NK-92 treated with Interleukin-12 subunit alpha and Interleukin-12 subunit beta, amount 100 ng/mL, for 24 hours (cell line): ENCODE results near the gene NECTIN2.
"Not testable (repeated sequence)": the region's sequence is repeated elsewhere in the genome, so short reads cannot be mapped to it uniquely, and the experiment has no call there.

Experiments
- DNase-seq: peaks from one replicate; lab custom pipeline; 2025; lab: John Stamatoyannopoulos, UW

Gene NECTIN2

GRCh38 chr19:44817725-44818465 lies 28.2 kb upstream of the NECTIN2 start:
- DNase-seq, result no peak

DNA sequence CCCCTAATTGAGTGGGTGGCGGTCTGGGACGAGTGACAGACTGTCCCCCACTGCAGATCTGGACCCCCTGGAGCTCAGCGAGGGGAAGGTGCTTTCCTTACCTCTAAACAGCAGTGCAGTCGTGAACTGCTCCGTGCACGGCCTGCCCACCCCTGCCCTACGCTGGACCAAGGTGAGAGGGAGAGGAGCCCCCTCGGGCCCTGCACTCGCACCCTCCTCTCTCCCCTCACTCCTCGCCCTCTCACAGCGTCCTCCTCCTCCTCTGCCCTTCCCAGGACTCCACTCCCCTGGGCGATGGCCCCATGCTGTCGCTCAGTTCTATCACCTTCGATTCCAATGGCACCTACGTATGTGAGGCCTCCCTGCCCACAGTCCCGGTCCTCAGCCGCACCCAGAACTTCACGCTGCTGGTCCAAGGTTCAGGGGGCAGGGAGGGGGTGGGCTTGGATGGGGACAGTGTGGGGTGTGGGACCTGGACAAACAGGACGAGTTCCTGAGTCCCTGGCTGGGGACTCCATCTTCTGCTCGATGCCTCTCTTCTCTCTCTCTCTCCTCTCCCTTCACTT lies 27.5 kb upstream of the NECTIN2 start:
- DNase-seq, result no peak

DNA sequence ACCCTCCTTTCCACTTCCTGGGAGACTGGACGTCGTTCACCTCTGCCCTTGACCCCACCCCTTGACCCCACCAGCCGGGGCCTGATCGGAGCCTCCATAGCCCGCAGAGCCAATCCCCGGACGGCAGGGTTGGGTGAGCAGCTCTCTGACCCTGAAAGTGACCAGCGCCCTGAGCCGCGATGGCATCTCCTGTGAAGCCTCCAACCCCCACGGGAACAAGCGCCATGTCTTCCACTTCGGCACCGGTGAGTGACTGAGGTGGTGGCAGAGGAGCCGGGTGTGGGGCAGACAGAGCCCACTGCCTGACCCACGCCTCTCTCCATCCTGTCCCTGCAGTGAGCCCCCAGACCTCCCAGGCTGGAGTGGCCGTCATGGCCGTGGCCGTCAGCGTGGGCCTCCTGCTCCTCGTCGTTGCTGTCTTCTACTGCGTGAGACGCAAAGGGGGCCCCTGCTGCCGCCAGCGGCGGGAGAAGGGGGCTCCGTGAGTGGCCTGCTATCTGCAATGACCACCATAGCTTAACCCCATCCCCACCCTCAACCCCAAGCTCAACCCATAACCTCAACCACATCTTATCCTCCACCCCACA lies 26.8 kb upstream of the NECTIN2 start:
- DNase-seq, result no peak

- DNase-seq, result no peak
Measured at GRCh38 chr19:44820648-44821609, 25.2 kb upstream of the NECTIN2 start.

- no peak for DNase-seq
Measured at GRCh38 chr19:44822177-44822576, 23.9 kb upstream of the NECTIN2 start.

GRCh38 chr19:44822670-44823372 lies 23.3 kb upstream of the NECTIN2 start:
- DNase-seq, result no peak

GRCh38 chr19:44823373-44823698 lies 22.8 kb upstream of the NECTIN2 start:
- DNase-seq, result no peak

- no peak for DNase-seq
Measured at GRCh38 chr19:44824761-44825160, 21.3 kb upstream of the NECTIN2 start.

- not testable (repeated sequence) for DNase-seq
Measured at GRCh38 chr19:44832875-44833274, 13.2 kb upstream of the NECTIN2 start.

GRCh38 chr19:44834399-44834798 lies 11.7 kb upstream of the NECTIN2 start:
- DNase-seq, result not testable (repeated sequence)

- no peak for DNase-seq
Measured at GRCh38 chr19:44839276-44839675, 6.8 kb upstream of the NECTIN2 start.

DNA sequence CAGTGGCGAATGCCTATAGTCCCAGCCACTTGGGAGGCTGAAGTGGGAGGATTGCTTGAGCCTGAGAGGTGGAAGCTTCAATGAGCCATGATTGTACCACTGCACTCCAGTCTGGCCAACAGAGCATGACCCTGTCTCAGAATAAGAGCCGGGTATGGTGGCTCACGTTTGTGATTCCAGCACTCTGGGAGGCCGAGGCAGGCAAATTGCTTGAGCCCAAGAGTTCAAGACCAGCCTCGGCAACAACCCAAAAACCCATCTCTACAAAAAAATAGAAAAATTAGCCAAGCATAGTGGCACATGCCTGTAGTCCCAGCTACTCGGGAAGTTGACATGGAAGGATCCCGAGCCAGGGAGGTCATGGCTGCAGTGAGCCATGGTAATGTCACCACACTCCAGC lies 5.3 kb upstream of the NECTIN2 start:
- no peak for DNase-seq

GRCh38 chr19:44841231-44841630 lies 4.9 kb upstream of the NECTIN2 start:
- no peak for DNase-seq

- no peak for DNase-seq
Measured at GRCh38 chr19:44845286-44845611, 848 bp upstream of the NECTIN2 start.

GRCh38 chr19:44846455-44847143 lies 502 bp downstream of the NECTIN2 start:
- no peak for DNase-seq

- DNase-seq, result no peak
Measured at GRCh38 chr19:44847144-44848035, 1.3 kb downstream of the NECTIN2 start.

DNA sequence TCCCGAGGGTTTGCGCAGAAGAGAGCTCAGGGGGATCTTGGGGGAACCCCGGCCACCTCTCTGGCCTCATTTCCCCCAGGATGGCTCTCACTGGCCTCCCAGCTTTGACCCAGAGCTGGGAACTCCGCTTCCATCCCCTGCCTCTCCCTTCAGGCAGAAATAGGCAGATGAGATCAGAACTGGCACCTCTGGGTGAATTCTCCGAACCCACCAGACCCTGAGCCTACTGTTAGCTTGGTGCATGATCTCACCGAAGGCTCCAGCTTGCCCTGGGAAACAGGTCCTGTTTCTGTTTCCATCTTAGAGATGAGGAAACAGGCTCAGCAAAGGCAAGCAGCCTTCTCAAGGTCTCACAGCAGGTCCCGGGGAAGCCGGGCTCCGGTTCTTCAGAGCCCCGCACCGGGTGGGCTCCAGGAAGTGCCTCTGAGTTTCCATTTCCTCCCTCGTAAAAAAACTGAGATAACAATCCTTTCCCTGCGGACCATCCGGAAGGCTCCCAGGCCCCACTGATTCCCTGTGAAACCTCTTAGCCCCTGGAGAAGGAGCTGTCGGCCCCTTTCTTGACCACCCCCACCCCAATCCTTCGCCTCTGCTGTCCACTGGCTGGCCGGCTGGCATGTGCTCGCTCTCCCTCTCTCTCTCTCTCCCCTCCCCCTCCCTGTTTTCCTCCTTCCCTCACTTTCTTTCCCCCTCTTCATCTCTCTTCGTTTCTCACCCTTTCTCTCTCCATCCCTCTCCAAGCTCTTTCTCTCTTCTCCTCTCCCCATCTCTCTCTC lies 2.1 kb downstream of the NECTIN2 start:
- no peak for DNase-seq

DNA sequence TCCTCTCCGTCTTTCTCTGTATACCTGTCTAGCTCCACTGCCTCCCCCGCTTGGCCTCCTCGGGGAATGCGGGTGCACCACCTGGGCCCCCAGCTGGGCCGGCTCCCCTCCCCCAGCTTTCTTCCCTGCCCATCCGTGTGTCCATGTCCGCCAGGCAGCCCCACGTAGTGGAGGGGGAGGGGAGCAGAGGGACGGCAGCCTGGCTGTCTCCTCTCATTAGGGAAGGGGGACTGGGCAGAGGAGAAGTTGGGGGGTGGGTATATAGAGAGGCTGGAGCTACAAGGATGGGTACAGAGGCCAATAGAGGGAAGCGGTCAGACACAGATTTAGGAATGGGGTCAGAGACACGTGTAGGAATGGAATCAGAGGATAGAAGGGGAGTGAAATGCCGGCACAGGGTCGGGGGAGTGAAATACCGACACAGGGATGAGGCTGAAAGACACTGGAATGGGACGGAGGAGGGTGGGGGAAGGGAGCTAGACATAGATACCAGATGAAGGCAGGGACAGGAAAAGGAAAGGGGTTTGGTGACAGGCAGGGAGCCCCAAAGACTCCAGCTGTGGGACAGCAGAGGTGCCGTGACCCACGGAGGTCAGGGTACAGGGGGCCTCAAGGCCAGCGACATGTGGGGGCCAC lies 2.8 kb downstream of the NECTIN2 start:
- no peak for DNase-seq

- DNase-seq, result no peak
Measured at GRCh38 chr19:44850641-44851109, 4.6 kb downstream of the NECTIN2 start.
